T-cell (primary cell): Measurements from ENCODE around the gene P2RX3. TPM values are rescaled to one million over a fixed set of nuclear protein-coding genes. Genes with fewer than 3 reads are reported as not detected.

Experiments used
- ATAC-seq, 4 experiments: fragments of 200-7000 bp in 3 of 4; fragments of 150-1000 bp in 1 of 4; cut with Tn5 transposase; replicated peaks in 1 of 4; 1 replicate in 3 of 4; 2 replicates in 1 of 4; pipeline ENCODE4 v1.10.0; 2021; ENCODE audit warnings: moderate library complexity in 3 of 4, mild to moderate bottlenecking in 2 of 4, moderate number of reproducible peaks in 1 of 4
- CTCF ChIA-PET, 2 donors: fragments of 300-600 bp; sonication (Branson Sonifier 250); formaldehyde crosslinking; loops; one replicate each; lab custom pipeline; 2022; ENCODE audit warnings: antibody characterized with exemption in 2 of 2; lab: Charles Lee
- POLR2A ChIA-PET, 2 donors: fragments of 300-600 bp; sonication (Branson Sonifier 250); formaldehyde crosslinking; loops; one replicate each; lab custom pipeline; 2022; ENCODE audit warnings: antibody characterized with exemption in 2 of 2; lab: Charles Lee
- DNase-seq, 35 experiments: peaks; one replicate each; pipeline versions ENCODE4 v3.0.0 to v3.0.0-alpha.2; 2013 to 2023
- H3K27ac ChIP-seq: one replicate; pipeline ENCODE4 v1.5.1; 2013; ENCODE audit warnings: low read length
- H3K27me3 ChIP-seq, 2 experiments: replicated peaks in 1 of 2; 1 replicate in 1 of 2; 2 replicates in 1 of 2; pipeline versions ENCODE4 v1.6.1 to v1.7.0; 2013; ENCODE audit warnings: low read length in 1 of 2, mixed read lengths in 1 of 2; ENCODE audit not compliant: control insufficient read depth in 2 of 2, insufficient read depth in 2 of 2; ENCODE audit errors: extremely low read depth in 1 of 2
- H3K36me3 ChIP-seq, 2 donors: 1 replicate in 1 of 2; 2 replicates in 1 of 2; pipeline versions ENCODE4 v1.6.1 to v1.7.0; 2013; ENCODE audit warnings: low read length in 1 of 2; ENCODE audit not compliant: control insufficient read depth in 2 of 2, insufficient read depth in 1 of 2; ENCODE audit errors: extremely low read depth in 1 of 2
- H3K4me1 ChIP-seq, 2 experiments: 1 replicate in 1 of 2; 2 replicates in 1 of 2; pipeline versions ENCODE4 v1.6.1 to v1.7.0; 2013; ENCODE audit warnings: low read length in 2 of 2, mixed read lengths in 1 of 2; ENCODE audit not compliant: insufficient read depth in 2 of 2, control insufficient read depth in 1 of 2; ENCODE audit errors: extremely low read depth in 1 of 2
- H3K4me3 ChIP-seq, 2 donors: 1 replicate in 1 of 2; 2 replicates in 1 of 2; pipeline versions ENCODE4 v1.5.1 to v1.7.0; 2013; ENCODE audit warnings: mild to moderate bottlenecking in 2 of 2, low read length in 1 of 2, moderate library complexity in 1 of 2; ENCODE audit not compliant: control insufficient read depth in 1 of 2; ENCODE audit errors: extremely low read depth in 1 of 2
- H3K9me3 ChIP-seq: 2 replicates; pipeline ENCODE4 v1.7.0; 2013
- H3K27ac Mint-ChIP-seq, 2 donors: one replicate each; pipeline ENCODE4 v1.8.0; 2020 to 2021; ENCODE audit warnings: mild to moderate bottlenecking in 2 of 2, mixed read lengths in 2 of 2
- H3K27me3 Mint-ChIP-seq, 2 donors: one replicate each; pipeline ENCODE4 v1.8.0; 2021 to 2022; ENCODE audit warnings: mixed read lengths in 2 of 2
- H3K36me3 Mint-ChIP-seq: one replicate; pipeline ENCODE4 v1.8.0; 2021; ENCODE audit warnings: mixed read lengths
- H3K4me1 Mint-ChIP-seq, 3 donors: one replicate each; pipeline ENCODE4 v1.8.0; 2020 to 2022; ENCODE audit warnings: mixed read lengths in 3 of 3, mild to moderate bottlenecking in 1 of 3
- H3K4me3 Mint-ChIP-seq, 3 donors: one replicate each; pipeline ENCODE4 v1.8.0; 2020 to 2022; ENCODE audit warnings: mild to moderate bottlenecking in 3 of 3, mixed read lengths in 3 of 3, moderate library complexity in 3 of 3
- H3K9me3 Mint-ChIP-seq, 3 donors: one replicate each; pipeline ENCODE4 v1.8.0; 2020 to 2022; ENCODE audit warnings: mixed read lengths in 3 of 3
- total RNA-seq, 35 experiments: library from RNA in 6 of 35; stranded (reverse) in 6 of 35; fragments of 120-200 nt in 1 of 35; gene quantifications; one replicate each; pipeline versions ENCODE4 v1.2.1 to v1.2.4 and lab custom pipeline; 2013 to 2026

The P2RX3 gene
- total RNA-seq, 5 donors from 2014 or later (not counting 1 experiment from before 2014, with no cell fraction given): not detected

DNA sequence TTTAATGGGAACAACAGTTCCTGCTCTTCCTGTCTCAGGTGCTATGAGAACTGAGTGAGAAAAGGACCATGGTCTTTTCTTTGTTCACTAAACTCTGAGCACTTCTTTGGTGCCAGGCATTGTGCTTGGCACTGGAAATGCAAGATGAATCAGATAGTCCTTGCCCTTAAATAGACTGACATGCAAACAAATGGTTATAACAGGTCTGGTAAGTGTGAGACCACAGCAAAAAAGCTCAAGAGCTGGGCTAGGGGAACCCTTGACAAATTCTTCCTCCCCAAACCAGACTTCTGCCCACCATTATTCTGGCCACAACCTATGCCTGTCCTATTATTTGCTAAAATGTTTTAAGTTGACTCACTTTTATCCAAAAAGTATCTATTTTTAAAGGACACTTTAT is 83.7 kb downstream of the P2RX3 start:
- DNase-seq (no peak), ATAC-seq (no peak)
- H3K27ac ChIP-seq: no peak overlapping the region
- peaks cover 2 to 29% of the 10 kb centered on the region in 2 donors for H3K36me3 ChIP-seq
- H3K27me3 ChIP-seq: no peaks in the 10 kb centered on the region
- Mint-ChIP-seq H3K27me3 (no peaks in the 10 kb centered on the region), H3K36me3 (peaks cover 38% of the 10 kb centered on the region), H3K4me3 (no peak overlapping the region), H3K4me1 (peaks cover 39 to 50% (median 40%) of the 10 kb centered on the region in 3 donors), H3K27ac (no peak overlapping the region), H3K9me3 (no peaks in the 10 kb centered on the region)
- H3K9me3 ChIP-seq: no peaks in the 10 kb centered on the region
- no peak overlapping the region for H3K4me3 ChIP-seq
- H3K4me1 ChIP-seq: peaks cover 17 to 43% of the 10 kb centered on the region in 2 experiments
- ChIA-PET POLR2A (no interaction called here), CTCF (interaction anchor here in 1 of 2 donors (1.1 to 1.2 kb wide), 2 partner anchors 36 to 76 kb away, joined by 3 read pairs; no protein-coding TSS in a partner anchor)

Other genes starting within 250 kb of the P2RX3 start
- gene LRRC55, start 156.4 kb upstream of the P2RX3 start, total RNA-seq: not detected
- not detected for gene APLNR, start 101.1 kb upstream of the P2RX3 start, total RNA-seq
- 10 to 100 TPM; 13.9 to 22.9 (median 18.9) TPM for gene TNKS1BP1, start 13.4 kb upstream of the P2RX3 start, total RNA-seq
- 10 to 100 TPM; 50.2 to 78.1 (median 75.7) TPM for gene SSRP1, start 2.5 kb upstream of the P2RX3 start, total RNA-seq
- not detected for gene PRG3, start 42.8 kb downstream of the P2RX3 start, total RNA-seq
- gene PRG2, start 52.3 kb downstream of the P2RX3 start, total RNA-seq: under 1 TPM in 4 of 5 donors, not detected in 1; 0.33 to 0.72 (median 0.39) TPM
- 10 to 100 TPM in 4 of 5 donors, 1 to 10 TPM in 1; 9.9 to 18.1 (median 13.6) TPM for gene SLC43A3, start 88.8 kb downstream of the P2RX3 start, total RNA-seq
- 1 to 10 TPM in 1 of 5 donors, under 1 TPM in 4; 0.15 to 1.1 (median 0.29) TPM for gene RTN4RL2, start 122.2 kb downstream of the P2RX3 start, total RNA-seq
- 10 to 100 TPM in 4 of 5 donors, 1 to 10 TPM in 1; 8.8 to 31.6 (median 25.1) TPM for gene SLC43A1, start 177.3 kb downstream of the P2RX3 start, total RNA-seq
- 10 to 100 TPM; 20.7 to 33.2 (median 26.2) TPM for gene TIMM10, start 192.4 kb downstream of the P2RX3 start, total RNA-seq
- not detected for gene SMTNL1, start 199.2 kb downstream of the P2RX3 start, total RNA-seq
- gene UBE2L6, start 229.3 kb downstream of the P2RX3 start, total RNA-seq: 10 to 100 TPM; 61.7 to 97.2 (median 80.3) TPM